Stomach (tissue), 4 donors: ENCODE data around the gene OOSP4B.

Experiments
- POLR2A ChIP-seq, 4 donors: fragments of 450-650 bp; IDR thresholded peaks; one replicate each; pipeline ENCODE4 v1.6.1; 2016; ENCODE audit warnings: antibody characterized with exemption in 4 of 4, control low read depth in 2 of 4, mild to moderate bottlenecking in 1 of 4, moderate library complexity in 1 of 4
- TF ChIP-seq, protein P1 (sequence below), 7 experiments: fragments of 450-650 bp in 4 of 7; fragments of 200-600 bp in 3 of 7; sonication (generic) in 3 of 7; IDR thresholded peaks; one replicate each; pipeline ENCODE4 v1.5.1; 2016 to 2019; ENCODE audit warnings: antibody characterized with exemption in 7 of 7, control low read depth in 2 of 7, mild to moderate bottlenecking in 1 of 7

DNA sequence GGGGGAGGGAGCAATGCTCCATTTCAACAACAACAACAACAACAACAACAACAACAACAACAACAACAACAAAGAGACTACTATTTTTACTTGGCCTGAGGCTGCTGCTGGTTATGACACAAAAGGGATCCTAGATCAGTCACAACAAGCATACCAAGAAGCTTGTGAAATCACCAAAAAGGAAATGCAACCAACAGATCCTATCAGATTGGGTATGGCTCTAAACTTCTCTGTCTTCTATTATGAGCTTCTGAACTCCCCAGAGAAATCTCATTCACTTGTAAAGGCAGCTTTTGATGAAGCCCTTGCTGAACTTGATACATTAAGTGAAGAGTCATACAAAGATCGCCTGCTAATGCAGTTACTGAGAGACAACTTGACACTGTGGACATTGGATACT, 61.0 kb downstream of the OOSP4B start:
- TF ChIP-seq POLR2A (IDR thresholded peaks at IDR 0.05): no peak
- TF ChIP-seq, protein P1, sequence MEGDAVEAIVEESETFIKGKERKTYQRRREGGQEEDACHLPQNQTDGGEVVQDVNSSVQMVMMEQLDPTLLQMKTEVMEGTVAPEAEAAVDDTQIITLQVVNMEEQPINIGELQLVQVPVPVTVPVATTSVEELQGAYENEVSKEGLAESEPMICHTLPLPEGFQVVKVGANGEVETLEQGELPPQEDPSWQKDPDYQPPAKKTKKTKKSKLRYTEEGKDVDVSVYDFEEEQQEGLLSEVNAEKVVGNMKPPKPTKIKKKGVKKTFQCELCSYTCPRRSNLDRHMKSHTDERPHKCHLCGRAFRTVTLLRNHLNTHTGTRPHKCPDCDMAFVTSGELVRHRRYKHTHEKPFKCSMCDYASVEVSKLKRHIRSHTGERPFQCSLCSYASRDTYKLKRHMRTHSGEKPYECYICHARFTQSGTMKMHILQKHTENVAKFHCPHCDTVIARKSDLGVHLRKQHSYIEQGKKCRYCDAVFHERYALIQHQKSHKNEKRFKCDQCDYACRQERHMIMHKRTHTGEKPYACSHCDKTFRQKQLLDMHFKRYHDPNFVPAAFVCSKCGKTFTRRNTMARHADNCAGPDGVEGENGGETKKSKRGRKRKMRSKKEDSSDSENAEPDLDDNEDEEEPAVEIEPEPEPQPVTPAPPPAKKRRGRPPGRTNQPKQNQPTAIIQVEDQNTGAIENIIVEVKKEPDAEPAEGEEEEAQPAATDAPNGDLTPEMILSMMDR (IDR thresholded peaks at IDR 0.05): no peak
